ENCODE data around the gene PEX14.

PEX14 gene

GRCh38 chr1:10672343-10673050, 197.7 kb downstream of the PEX14 start:
- no peak for DNase-seq

GRCh38 chr1:10673109-10673711, 198.5 kb downstream of the PEX14 start:
- no peak for DNase-seq

GRCh38 chr1:10674222-10674621, 199.5 kb downstream of the PEX14 start:
- DNase-seq: no peak

GRCh38 chr1:10674700-10675609, 200.2 kb downstream of the PEX14 start:
- DNase-seq: no peak

- no peak for DNase-seq
Measured at GRCh38 chr1:10675813-10676212, 201.1 kb downstream of the PEX14 start.

- DNase-seq: no peak
Measured at GRCh38 chr1:10676963-10677362, 202.2 kb downstream of the PEX14 start.

- DNase-seq: no peak
Measured at GRCh38 chr1:10677491-10678391, 203.0 kb downstream of the PEX14 start.

GRCh38 chr1:10678402-10678801, 203.7 kb downstream of the PEX14 start:
- no peak for DNase-seq

- DNase-seq: no peak
Measured at GRCh38 chr1:10678852-10679251, 204.1 kb downstream of the PEX14 start.

GRCh38 chr1:10679496-10680220, 204.9 kb downstream of the PEX14 start:
- DNase-seq: no peak

Measured in stimulated activated CD4-positive, alpha-beta T cell treated with anti-CD3 and anti-CD28 coated beads, Interleukin-4, amount 100 ng/mL, for 1 hour (primary cell).